HG03378 (cell line): ENCODE results near the gene ASRGL1.

ENCODE experiments used
- ATAC-seq: cut with Tn5 transposase; IDR thresholded peaks from one replicate; pipeline ENCODE4 v1.9.1; 2021; ENCODE audit warnings: mild to moderate bottlenecking, moderate library complexity; ENCODE audit not compliant: unreplicated experiment

ASRGL1 gene

DNA sequence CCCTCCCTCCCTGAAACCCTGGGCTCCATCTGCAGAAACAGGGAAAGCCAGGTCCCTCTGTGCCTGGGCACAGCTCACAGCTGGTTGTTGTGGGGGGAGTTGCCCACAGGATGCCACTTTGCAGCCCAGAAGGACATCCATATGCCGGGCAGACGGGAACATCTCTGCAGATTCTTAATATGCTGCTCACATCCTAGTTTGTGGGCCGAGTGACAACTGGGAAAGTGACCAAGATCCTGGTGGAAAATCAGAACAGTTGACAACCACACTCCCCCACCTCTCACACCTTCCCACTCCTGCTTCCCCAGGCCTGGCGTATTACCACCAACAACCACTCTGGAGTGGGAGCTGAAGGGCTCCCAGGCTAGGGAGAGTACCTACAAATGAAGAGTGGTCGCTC, 74.3 kb downstream of the ASRGL1 start:
- no peak for ATAC-seq

DNA sequence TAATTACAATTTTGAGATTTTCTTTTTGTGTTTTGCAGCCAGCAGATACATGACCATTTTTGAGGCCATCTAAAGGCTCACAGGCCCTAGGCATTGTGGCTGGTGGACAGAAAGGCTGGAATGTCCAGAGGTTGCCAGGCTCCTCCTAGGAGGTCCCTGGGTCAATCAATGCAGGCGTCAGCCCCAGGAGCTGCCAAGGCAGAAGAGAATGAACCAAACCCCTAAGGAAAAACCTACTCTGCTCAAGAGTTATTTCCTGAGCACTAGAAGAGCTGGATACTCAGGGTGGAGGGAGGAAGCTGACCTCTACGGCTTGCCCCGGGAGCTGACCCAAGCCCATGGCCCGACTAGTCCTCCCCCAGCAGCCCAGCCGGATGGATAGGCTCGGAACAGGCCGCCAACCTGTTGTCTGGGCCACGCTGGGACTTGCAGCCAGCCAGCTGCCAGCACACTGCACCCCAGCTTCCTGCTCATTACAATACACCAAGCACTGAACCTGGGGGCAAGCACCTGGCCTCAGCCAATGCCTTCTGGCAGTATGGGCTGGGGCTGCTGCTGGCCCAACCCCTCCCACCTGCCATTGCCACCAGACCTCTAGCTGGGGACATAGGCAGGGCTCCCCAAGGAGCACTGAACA, 75.9 kb downstream of the ASRGL1 start:
- ATAC-seq: no peak

DNA sequence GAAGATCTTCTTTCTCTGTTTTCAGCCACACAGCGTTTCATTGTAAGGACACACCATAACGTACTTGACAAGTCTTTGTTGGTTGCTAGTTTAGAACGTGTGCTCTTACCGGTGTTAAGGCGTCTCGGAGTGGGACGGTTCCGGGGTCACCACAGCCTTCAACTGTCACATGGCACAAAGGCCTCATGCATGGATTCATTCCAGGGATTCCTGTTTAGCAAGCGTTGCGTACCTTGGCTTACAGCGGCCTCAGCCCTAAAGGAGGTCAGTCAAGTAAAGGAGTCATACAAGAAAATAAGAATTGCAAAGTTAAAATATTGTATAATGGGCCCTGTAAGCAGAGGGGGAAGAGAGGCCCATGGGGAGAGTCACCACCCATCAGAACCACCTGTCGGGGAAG, 79.3 kb downstream of the ASRGL1 start:
- ATAC-seq: no peak

DNA sequence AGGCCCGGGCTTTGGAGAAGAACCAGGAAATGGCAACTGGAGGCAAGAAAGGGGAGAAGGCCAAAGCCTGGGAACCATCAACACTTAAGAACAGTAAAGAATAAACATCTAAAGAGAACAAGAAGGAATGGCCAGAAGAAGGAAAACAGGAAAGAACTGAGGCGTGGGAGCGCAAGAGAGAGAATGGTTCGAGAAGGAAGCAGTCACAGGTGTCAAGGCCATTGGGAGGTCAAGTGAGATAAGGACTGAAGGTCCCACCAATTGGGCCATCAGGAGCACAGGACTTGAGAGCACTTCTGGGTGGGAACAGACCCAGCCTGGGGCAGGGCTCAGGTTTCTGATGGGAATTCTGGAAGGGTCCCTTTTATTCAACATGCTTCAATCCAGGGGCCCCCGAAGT, 80.9 kb downstream of the ASRGL1 start:
- no peak for ATAC-seq

DNA sequence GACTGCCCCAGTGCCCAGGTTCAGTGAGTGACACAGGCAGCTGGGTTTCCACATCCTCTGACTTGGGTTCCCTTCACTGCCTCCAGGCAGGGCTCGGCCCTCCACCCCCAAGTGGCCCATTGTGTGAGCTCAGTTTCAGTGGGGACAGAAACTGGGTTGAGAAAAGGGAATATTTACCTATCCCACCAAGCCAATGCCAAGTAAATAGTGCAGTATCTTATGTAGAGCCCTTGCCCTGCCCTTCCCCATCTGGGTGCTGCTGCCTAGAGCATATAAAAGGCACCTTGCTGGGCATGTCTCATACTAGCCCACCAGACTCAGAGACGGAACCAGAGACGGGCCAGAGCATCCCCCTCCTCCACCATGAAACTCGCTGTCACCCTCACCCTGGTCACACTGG, 81.5 kb downstream of the ASRGL1 start, which contains the start of gene SCGB1A1:
Gene SCGB1A1, plus strand, starts transcription at position 301 of the 400 bp plus-strand sequence. Its CDS starts 63 bp downstream, at position 364.
- no peak for ATAC-seq

DNA sequence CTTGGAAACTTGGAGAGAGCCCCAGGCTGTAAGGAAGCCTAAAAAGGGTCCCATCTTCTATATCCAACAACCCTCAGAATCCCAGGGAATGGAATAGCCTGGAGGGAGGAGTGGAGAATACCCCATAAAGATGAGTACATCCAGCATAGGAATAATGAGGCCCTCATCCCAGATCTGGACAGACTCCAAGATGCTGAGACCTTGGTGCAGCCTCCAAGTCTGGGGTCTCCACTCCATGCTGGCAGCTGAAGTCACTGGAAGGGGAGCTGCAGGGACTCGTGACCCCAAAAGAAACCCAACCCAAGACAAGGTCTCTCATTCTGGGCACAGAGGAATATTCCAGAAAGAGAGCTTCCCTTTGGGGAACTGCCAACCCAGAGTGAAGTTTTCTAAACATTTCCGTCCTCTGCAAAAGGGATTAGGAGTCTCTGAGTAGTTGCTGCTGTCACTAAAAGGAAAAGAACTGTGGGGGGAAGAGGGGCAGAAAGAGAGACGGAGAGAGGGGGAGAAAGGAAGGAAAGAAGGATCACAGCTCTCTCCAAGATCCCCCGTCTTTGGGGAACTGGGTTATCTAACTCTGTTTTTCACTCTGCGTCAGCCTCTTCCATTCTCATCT, 82.2 kb downstream of the ASRGL1 start:
- no peak for ATAC-seq

DNA sequence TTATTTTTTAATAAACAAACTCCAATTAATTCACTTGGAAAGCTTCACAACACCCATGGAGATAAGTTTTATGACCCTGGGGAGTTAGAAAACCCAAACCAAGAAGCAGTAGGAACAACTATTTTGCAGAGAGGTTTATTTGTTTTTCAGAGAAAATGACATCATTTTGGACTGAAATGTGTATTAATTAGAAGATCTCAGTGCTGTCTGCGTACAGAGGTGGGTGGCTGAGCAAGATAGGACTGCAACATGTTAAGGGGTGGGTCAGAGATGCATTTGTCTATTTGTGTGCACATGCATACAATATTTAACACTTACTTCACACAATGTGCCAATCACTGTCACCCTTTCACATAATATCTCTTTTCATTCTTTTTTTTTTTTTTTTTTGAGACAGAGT, 82.7 kb downstream of the ASRGL1 start:
- ATAC-seq: no peak

DNA sequence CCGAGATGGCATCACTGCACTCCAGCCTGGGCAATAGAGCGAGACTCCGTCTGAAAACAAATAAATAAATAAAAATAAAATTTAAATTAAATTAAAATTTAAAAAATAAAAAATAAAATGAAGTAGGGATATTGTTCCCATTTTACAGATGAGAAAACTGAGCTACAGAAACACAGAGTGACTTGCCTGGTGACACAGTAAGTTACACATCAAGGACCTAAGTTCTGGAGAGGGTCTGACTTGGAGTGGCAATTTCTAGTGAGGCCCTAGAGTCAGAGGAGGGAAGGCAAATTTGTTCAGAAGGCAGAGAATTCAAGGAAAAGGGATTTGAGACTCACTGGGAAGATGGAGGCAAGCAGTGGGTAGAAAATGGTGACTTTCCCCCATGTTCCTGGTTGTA, 83.6 kb downstream of the ASRGL1 start:
- no peak for ATAC-seq

DNA sequence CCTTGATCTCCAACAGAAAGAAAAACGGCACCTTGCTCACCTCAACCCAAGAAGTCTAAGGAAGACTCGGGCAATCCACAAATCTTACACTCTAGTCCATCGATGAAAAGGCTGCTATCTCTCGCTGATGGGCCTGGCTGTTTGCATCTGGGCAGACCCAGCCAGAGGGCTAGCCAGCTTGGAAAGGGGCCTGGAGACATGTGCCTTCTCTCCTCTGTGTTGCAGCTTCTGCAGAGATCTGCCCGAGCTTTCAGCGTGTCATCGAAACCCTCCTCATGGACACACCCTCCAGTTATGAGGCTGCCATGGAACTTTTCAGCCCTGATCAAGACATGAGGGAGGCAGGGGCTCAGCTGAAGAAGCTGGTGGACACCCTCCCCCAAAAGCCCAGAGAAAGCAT, 84.7 kb downstream of the ASRGL1 start:
- ATAC-seq: no peak

DNA sequence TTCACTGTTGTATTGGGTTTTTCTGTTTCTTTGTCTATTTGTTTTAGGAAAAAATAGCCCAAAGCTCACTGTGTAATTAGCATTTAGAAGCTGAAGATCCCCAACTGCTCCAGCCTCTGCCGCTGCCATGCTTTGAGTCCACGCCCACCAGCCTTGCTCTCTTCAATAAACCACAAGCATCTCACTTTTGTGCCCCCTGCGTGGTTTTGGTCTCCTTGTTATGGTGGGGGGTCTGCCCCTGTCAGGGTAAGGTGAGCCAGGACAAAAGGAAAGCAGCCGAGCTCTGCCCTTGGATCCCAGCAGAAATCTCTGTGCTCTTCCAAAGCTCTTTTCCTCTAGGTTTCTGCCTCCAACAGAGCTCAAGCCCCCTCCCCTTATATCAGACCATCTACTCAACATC, 85.8 kb downstream of the ASRGL1 start:
- no peak for ATAC-seq

DNA sequence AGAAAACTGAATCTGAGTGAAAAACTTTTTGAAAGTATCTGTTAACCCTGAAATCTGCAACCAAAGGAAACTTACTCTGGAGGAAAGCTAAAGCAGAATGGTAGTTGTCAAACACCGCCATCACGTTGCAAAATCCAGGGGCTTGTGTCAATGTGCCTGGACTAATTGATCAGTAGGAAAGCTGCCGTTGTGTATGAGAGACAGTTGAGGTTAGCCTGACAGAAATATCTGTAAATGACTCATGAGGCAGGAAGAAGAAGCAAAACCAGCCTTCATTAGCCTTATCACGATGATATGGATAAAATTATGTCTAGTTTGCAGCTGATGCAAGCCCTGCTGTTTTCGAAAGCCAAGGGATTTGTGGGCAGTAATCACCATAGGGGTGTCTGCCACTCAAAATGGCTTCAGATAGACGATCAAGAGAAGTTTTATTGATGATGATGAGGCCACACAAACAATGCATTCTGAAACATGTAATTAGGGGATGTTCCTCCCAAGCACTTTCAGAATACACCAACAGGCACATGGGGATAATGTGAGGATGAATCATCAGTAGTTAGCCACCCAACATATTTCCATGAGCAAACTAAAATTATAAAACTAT, 90.5 kb downstream of the ASRGL1 start:
- ATAC-seq: no peak

DNA sequence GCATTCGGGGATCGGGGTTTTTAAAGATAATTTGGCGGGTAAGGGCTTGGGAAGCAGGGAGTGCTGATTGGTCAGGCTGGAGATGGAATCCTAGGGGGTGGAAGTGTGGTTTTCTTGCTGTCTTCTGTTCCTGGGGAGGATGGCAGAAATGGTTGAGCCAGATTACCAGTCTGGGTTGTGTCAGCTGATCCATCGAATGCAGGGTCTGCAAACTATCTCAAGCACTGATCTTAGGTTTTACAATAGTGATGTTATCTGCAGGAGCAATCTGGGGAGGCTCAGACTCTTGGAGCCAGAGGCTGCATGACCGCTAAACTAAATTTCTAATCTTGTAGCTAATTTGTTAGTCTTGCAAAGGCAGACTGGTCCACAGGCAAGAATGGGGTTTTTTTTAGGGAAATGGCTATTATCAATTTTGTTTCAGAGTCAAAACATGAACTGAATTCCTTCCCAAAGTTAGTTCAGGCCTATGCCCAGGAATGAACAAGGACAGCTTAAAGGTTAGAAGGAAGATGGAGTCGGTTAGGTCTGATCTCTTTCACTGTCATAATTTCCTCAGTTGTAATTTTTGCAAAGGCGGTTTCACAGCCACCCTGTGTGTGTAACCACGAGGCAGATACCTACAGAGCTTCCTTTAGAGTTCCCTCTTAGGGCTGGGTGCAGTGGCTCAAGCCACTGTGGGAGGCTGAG, 91.8 kb downstream of the ASRGL1 start:
- ATAC-seq: no peak

DNA sequence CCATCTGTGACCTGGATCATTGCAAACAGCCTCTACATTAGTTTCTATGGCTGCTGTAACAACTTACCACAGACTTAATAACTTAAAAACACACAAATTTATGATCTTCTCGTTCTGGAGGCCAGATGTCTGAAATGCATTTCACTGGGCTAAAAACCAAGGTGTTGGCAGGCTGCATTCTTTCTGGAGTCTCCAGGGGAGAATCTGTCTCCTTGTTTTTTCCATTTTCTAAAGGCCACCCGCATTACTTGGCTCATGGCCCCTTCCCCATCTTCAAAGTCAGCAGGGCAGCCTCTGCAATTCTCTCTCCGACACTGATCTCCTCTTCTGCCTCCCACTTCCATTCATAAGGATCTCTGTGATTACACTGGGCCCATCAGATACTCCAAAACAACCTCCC, 93.2 kb downstream of the ASRGL1 start:
- ATAC-seq: no peak

DNA sequence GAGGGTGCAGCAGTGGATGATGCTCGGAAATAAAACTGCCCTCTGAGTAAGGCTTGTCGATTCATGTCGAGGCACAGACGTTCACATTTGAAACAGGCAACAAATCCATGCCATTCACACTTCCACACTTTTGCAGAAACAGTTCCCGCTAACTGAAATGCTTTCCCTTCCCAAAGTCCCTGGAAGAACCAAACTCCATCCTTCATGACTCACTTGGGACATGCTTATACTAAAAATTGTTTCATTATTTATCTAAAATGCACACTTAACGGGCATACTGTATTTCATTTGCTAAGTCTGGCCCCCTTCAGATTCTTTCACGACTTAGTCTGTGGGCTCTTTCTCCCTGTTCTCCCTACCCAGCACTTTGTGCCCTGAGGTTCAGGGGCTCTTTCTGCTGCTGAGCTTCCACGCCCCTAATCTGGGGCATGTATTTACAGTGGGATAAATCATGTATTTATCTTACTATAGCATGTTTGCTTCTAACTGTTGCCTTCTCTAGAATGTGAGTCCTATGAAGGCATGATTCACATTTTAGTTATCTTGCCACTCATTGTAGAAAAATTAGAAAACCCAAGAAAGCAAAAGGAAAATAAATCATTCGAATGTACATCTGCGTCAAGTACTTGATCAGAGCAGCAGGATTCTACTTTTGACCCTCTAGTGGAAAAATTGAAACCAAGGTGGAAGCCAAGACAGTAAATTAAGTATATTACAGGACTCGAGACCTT, 94.1 kb downstream of the ASRGL1 start:
- no peak for ATAC-seq

DNA sequence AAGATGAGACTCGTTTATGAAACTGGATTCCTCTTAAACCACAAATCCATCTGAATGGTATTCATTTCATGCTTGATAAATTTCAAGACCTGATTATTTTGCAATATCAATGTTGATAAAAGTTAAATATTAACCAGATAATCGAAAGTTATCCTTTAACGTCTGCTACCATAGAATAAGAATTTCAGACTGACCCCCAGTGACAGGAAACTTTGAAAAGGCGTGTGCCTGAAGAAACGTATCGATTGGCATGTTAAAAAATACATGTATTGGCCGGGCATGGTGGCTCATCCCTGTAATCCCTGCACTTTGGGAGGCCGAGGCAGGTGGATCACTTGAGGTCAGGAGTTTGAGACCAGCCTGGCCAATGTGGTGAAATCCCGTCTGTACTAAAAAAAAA, 95.4 kb downstream of the ASRGL1 start:
- ATAC-seq: no peak

DNA sequence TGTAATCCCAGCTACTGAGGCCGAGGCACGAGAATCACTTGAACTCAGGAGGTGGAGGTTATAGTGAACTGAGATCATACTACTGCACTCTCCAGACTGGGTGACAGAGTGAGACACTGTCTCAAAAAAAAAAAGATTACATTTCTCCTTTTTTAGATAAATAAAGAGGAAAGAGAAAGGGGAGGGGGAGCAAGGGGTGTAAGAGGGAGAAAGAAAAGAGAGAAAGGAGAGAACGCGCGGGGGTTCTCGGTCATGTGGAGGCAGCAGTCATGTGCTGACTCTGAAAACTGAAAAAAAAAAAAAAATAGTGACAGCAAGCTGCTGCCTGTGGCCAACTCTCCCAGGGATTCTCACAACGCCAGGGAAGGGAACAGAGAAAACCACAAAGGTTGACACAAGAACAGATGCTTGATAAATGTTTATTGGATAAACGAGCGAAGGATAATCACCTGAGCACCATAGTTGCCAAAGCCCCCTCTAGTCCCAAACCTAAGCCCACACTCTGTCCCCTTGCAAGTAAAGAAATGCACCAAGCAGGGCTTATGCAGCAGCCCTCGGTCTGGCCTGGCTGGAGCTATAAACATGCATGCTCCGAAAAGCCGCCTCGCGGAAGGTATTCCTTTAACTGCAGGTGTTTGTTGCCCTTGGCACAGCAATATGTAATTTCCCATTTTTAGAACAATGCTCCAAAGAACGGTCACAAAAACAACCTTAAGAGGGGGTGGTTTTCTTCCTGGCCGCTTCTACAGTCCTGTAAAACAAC, 96.1 kb downstream of the ASRGL1 start:
- no peak for ATAC-seq

DNA sequence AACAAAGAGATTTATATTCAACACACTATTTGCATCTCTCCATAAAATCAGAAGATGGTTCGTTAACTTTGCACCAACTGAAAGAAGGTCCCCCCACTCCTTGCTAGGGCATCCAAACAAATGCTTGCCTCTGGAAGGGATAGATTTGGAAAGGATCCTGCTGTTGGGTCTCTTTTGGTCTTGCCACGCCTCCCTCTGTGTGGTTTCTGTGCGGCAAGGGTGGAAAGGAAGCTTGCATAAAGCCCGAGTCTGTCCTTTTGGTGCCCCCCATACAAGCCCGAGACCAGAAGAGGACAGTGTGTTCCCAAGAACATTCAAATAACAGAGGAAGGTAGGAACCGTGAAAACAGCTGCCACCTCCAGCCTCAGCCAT, 96.6 kb downstream of the ASRGL1 start:
- ATAC-seq: no peak

DNA sequence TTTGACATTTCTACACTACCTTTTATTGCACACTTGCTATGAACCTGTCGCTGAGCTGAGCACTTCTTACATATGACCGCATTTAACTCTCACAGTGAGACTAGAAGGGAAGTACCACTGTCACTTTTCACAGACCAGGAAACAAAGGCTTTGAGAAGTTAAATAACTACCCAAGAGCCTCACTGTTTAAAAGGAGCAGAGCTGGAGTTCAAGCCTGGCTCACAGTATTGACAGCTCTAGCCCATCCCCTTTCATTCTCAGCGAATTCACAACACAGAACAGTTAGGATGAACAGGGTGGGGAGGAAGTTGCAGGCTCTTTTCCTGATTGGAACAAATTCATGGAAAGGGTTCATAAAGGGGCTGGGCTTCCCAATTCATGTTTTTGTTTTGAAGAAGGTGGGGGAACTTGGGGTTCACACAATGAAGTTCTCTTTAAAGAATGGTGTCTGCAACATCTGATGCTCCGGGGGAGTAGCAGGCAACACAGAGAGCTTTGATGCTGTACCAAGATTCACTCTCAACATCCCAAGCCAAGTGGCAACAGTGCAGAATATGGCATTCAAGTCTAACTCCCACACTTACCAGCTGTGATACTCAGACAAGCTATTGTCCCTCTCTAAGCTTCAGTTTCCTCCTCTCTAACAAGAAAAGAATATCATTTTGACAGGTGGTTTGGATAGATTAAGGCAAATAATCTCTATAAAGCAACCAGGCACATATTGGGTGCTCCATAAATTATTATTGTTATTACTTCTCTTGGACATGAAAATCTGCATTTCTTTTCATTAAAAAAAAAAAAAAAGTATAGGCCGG, 98.8 kb downstream of the ASRGL1 start:
- ATAC-seq: no peak

DNA sequence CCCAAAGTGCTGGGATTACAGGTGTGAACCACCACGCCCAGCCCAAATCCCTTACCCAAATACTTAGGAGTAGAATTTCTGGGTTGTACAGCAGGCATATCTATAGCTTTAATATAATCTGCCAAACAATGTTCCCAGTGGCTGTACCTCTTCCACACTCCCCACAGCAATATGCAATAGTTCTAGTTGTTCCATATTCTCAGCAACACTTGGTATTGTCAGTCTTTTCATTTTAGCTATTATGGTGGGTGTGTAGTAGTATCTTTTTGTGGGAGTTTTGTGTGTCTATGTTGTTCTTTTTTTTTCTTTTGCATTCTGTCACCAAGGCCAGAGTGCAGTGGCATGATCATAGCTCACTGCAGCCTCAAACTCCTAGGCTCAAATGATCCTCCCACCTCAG, 100.4 kb downstream of the ASRGL1 start:
- no peak for ATAC-seq

DNA sequence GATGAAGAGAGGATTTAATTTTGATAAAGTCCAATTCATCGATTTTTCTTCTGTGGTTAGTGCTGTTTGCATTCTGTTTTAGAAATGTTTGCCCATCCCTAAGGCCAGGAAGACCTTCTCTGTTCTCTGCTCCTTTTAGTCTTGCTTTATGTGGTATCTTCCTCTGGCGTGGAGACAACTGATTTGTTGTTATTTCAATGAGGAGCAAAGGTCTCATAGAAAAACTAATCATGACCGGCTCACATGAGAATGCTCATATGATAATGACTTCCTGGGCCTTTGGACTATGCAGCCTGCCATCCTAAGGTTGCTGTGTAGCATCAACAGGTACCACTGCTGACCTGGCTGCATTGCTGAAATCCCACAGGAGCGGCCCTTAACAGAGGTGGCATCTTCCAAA, 101.4 kb downstream of the ASRGL1 start:
- ATAC-seq: no peak
